Glutamatergic neuron (in vitro differentiated cells): ENCODE data around the gene CIDEA. TPM values are rescaled to one million over a fixed set of nuclear protein-coding genes. Genes with fewer than 3 reads are reported as not detected.

Experiments used
- DNase-seq: peaks from one replicate; pipeline ENCODE4 v3.0.0; 2022
- H3K27ac Mint-ChIP-seq: one replicate; pipeline ENCODE4 v1.8.0; 2020; ENCODE audit warnings: mild to moderate bottlenecking, mixed read lengths, inconsistent platforms; ENCODE audit not compliant: unreplicated experiment
- H3K27me3 Mint-ChIP-seq: one replicate; pipeline ENCODE4 v1.8.0; 2020; ENCODE audit warnings: mild to moderate bottlenecking, moderate library complexity, mixed read lengths, inconsistent platforms; ENCODE audit not compliant: unreplicated experiment
- H3K36me3 Mint-ChIP-seq: one replicate; pipeline ENCODE4 v1.8.0; 2020; ENCODE audit warnings: mild to moderate bottlenecking, mixed read lengths, inconsistent platforms; ENCODE audit not compliant: unreplicated experiment
- H3K4me1 Mint-ChIP-seq: one replicate; pipeline ENCODE4 v1.8.0; 2020; ENCODE audit warnings: mild to moderate bottlenecking, low read depth, mixed read lengths, inconsistent platforms; ENCODE audit not compliant: unreplicated experiment
- H3K4me3 Mint-ChIP-seq: one replicate; pipeline ENCODE4 v1.8.0; 2020; ENCODE audit warnings: mild to moderate bottlenecking, mixed read lengths, inconsistent platforms; ENCODE audit not compliant: unreplicated experiment
- H3K9me3 Mint-ChIP-seq: one replicate; pipeline ENCODE4 v1.8.0; 2020; ENCODE audit warnings: mild to moderate bottlenecking, moderate library complexity, mixed read lengths, inconsistent platforms; ENCODE audit not compliant: unreplicated experiment
- total RNA-seq: library from RNA; stranded (reverse); fragmentation: NEBNext Ultra II Directional; extraction: Animal tissue kit (Norgen Biotek cat#: 25700); gene quantifications from one replicate; pipeline ENCODE4 v1.2.1, GENCODE V29; 2021; ENCODE audit not compliant: unreplicated experiment
- TF ChIP-seq, protein P1 (sequence below): fragments of 200-600 bp; sonication (generic); IDR thresholded peaks from one replicate; pipeline ENCODE4 v1.5.0; 2021; ENCODE audit not compliant: partially characterized antibody, unreplicated experiment

The CIDEA gene
- total RNA-seq, 1 donor from 2014 or later = not detected

GRCh38 chr18:12287131-12287681 is 33.0 kb downstream of the CIDEA start:
- TF ChIP-seq, protein P1, sequence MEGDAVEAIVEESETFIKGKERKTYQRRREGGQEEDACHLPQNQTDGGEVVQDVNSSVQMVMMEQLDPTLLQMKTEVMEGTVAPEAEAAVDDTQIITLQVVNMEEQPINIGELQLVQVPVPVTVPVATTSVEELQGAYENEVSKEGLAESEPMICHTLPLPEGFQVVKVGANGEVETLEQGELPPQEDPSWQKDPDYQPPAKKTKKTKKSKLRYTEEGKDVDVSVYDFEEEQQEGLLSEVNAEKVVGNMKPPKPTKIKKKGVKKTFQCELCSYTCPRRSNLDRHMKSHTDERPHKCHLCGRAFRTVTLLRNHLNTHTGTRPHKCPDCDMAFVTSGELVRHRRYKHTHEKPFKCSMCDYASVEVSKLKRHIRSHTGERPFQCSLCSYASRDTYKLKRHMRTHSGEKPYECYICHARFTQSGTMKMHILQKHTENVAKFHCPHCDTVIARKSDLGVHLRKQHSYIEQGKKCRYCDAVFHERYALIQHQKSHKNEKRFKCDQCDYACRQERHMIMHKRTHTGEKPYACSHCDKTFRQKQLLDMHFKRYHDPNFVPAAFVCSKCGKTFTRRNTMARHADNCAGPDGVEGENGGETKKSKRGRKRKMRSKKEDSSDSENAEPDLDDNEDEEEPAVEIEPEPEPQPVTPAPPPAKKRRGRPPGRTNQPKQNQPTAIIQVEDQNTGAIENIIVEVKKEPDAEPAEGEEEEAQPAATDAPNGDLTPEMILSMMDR = no peak
- Mint-ChIP-seq H3K4me1 (peaks cover 10% of the 10 kb centered on the region), H3K36me3 (no peaks in the 10 kb centered on the region), H3K27me3 (peaks cover 11% of the 10 kb centered on the region), H3K27ac (no peak overlapping the region), H3K4me3 (no peak overlapping the region), H3K9me3 (no peaks in the 10 kb centered on the region)
- DNase-seq = no peak

DNA sequence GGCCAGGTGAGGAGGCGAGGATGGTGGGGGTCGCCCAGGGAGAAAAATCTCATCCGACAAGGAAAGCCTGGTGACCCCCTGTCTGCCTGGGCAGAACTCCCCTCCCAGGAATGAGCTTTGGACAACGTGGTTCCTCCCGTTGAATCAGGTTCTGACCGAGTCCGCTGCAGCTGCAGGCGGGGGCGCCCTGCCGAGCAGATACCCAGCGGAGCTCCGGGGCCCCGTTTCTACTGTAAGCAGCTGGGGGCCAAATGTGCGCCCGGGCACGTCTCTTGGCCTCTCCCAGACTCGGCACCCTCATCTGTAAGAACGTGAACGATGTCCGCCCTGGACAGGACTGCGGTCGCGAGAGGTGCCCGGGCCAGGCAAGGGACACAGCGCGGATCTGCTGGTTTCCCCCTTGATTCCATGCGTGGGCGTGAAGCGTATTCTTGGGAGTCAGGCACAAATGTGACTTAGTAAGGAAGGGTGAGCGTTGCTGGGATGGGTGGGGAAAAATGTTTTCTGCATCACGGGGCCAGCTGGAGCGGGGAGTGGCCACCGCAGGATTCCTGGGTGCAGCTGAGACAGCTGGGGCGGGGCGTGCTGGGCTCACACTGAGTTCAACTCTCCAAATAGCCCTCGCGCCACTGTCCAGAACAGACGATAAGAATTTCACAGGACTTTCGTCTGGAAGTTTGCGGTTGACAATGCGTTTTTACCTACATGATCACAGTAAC is 33.7 kb downstream of the CIDEA start:
- Mint-ChIP-seq H3K27ac (no peak overlapping the region), H3K27me3 (peaks cover 11% of the 10 kb centered on the region), H3K4me1 (peaks cover 10% of the 10 kb centered on the region), H3K36me3 (no peaks in the 10 kb centered on the region), H3K4me3 (peak overlapping the region; percentile 91), H3K9me3 (no peaks in the 10 kb centered on the region)
- DNase-seq = peak; percentile 41
- TF ChIP-seq, protein P1 = no peak

DNA sequence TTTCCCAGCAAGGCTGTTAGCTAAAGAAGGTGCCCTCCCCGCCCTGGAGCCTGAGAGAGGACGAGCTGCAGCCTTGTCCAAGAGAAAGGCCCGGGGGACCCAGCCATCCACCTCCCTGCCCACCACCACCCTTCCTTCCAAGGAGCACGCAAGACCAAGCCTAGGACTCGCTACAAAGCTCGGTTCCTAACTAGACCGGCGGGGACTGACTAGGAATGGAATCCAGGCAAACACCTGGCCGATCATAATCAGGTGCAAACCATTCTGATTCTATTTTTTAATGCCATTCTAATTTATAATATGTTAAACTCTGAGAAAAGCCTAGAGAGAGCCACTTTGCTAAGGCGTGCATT is 34.2 kb downstream of the CIDEA start:
- no peak overlapping the region for H3K27ac Mint-ChIP-seq
- H3K27me3 Mint-ChIP-seq = peaks cover 11% of the 10 kb centered on the region
- H3K36me3 Mint-ChIP-seq = no peaks in the 10 kb centered on the region
- TF ChIP-seq, protein P1 = no peak
- no peak for DNase-seq
- H3K9me3 Mint-ChIP-seq = no peaks in the 10 kb centered on the region
- peak overlapping the region; percentile 91 for H3K4me3 Mint-ChIP-seq
- H3K4me1 Mint-ChIP-seq = peaks cover 10% of the 10 kb centered on the region

GRCh38 chr18:12290086-12290485 is 35.9 kb downstream of the CIDEA start:
- H3K27me3 Mint-ChIP-seq = peaks cover 11% of the 10 kb centered on the region
- H3K36me3 Mint-ChIP-seq = no peaks in the 10 kb centered on the region
- H3K9me3 Mint-ChIP-seq = no peaks in the 10 kb centered on the region
- H3K27ac Mint-ChIP-seq = no peak overlapping the region
- peaks cover 10% of the 10 kb centered on the region for H3K4me1 Mint-ChIP-seq
- DNase-seq = no peak
- no peak overlapping the region for H3K4me3 Mint-ChIP-seq
- TF ChIP-seq, protein P1 = no peak

GRCh38 chr18:12291161-12291560 is 37.0 kb downstream of the CIDEA start:
- TF ChIP-seq, protein P1 = no peak
- Mint-ChIP-seq H3K27ac (no peak overlapping the region), H3K36me3 (no peaks in the 10 kb centered on the region), H3K27me3 (peaks cover 11% of the 10 kb centered on the region), H3K4me1 (peaks cover 10% of the 10 kb centered on the region), H3K4me3 (no peak overlapping the region), H3K9me3 (no peaks in the 10 kb centered on the region)
- no peak for DNase-seq
